NT2/D1 (cell line): ENCODE data around the gene KRT34.

Source experiments
- DNase-seq: peaks from one replicate; pipeline ENCODE4 v3.0.0-alpha.2; 2011; ENCODE audit warnings: low read depth, low spot score
- H3K27me3 ChIP-seq: 2 replicates; pipeline ENCODE4 v1.6.0; 2011; ENCODE audit warnings: mild to moderate bottlenecking; ENCODE audit not compliant: insufficient read length, insufficient read depth
- H3K36me3 ChIP-seq: 2 replicates; pipeline ENCODE4 v1.6.1; 2011; ENCODE audit warnings: mild to moderate bottlenecking, low read length, mixed read lengths; ENCODE audit not compliant: insufficient read depth, insufficient read length
- H3K4me1 ChIP-seq: 2 replicates; pipeline ENCODE4 v1.5.1; 2011; ENCODE audit not compliant: insufficient read depth, insufficient read length
- H3K4me3 ChIP-seq: 2 replicates; pipeline ENCODE4 v1.5.1; 2011; ENCODE audit warnings: low read depth; ENCODE audit not compliant: insufficient read length
- H3K9ac ChIP-seq: 2 replicates; pipeline ENCODE4 v1.6.0; 2011; ENCODE audit warnings: low read depth; ENCODE audit not compliant: insufficient read length
- H3K9me3 ChIP-seq: 2 replicates; pipeline ENCODE4 v1.5.1; 2011; ENCODE audit warnings: mild to moderate bottlenecking, low read length; ENCODE audit not compliant: insufficient read depth
- SUZ12 ChIP-seq: IDR thresholded peaks from 2 replicates; pipeline ENCODE4 v1.6.1; 2011; ENCODE audit not compliant: insufficient read length, insufficient read depth; ENCODE audit errors: extremely low read depth
- YY1 ChIP-seq: IDR thresholded peaks from 2 replicates; pipeline ENCODE4 v1.6.1; 2011; ENCODE audit not compliant: insufficient read length, insufficient read depth
- ZNF274 ChIP-seq: IDR thresholded peaks from 2 replicates; pipeline ENCODE4 v1.6.1; 2011; ENCODE audit warnings: mild to moderate bottlenecking, low read depth, low read length

Gene KRT34

GRCh38 chr17:41415411-41415810 is 33.3 kb upstream of the KRT34 start:
- no peaks in the 10 kb centered on the region for H3K27me3 ChIP-seq
- no peak overlapping the region for H3K9ac ChIP-seq
- TF ChIP-seq YY1, result no peak
- no peak for TF ChIP-seq SUZ12
- no peak for TF ChIP-seq ZNF274
- no peaks in the 10 kb centered on the region; the same call in 1 of the 2 replicates for H3K9me3 ChIP-seq
- no peak for DNase-seq
- H3K4me3 ChIP-seq, result no peak overlapping the region
- H3K4me1 ChIP-seq, result peaks cover 8% of the 10 kb centered on the region
- no peaks in the 10 kb centered on the region for H3K36me3 ChIP-seq

- Histone ChIP-seq H3K27me3 (no peaks in the 10 kb centered on the region), H3K9ac (no peak overlapping the region), H3K4me3 (no peak overlapping the region), H3K9me3 (no peaks in the 10 kb centered on the region; the same call in 1 of the 2 replicates), H3K4me1 (peaks cover 8% of the 10 kb centered on the region), H3K36me3 (no peaks in the 10 kb centered on the region)
- DNase-seq, result no peak
- TF ChIP-seq ZNF274 (no peak), SUZ12 (no peak), YY1 (no peak)
Measured at GRCh38 chr17:41413982-41414381, 31.9 kb upstream of the KRT34 start.

GRCh38 chr17:41413353-41413957 is 31.3 kb upstream of the KRT34 start:
- Histone ChIP-seq H3K9ac (no peak overlapping the region), H3K9me3 (no peaks in the 10 kb centered on the region; the same call in 1 of the 2 replicates), H3K27me3 (no peaks in the 10 kb centered on the region), H3K4me1 (peaks cover 8% of the 10 kb centered on the region), H3K36me3 (no peaks in the 10 kb centered on the region), H3K4me3 (no peak overlapping the region)
- no peak for TF ChIP-seq ZNF274
- TF ChIP-seq YY1, result no peak
- no peak for TF ChIP-seq SUZ12
- peak; percentile 48 for DNase-seq

- no peak overlapping the region for H3K9ac ChIP-seq
- DNase-seq, result no peak
- H3K4me3 ChIP-seq, result no peak overlapping the region
- no peaks in the 10 kb centered on the region for H3K27me3 ChIP-seq
- H3K4me1 ChIP-seq, result peaks cover 8% of the 10 kb centered on the region
- no peaks in the 10 kb centered on the region; the same call in 1 of the 2 replicates for H3K9me3 ChIP-seq
- TF ChIP-seq SUZ12, result no peak
- TF ChIP-seq YY1, result no peak
- TF ChIP-seq ZNF274, result no peak
- H3K36me3 ChIP-seq, result no peaks in the 10 kb centered on the region
Measured at GRCh38 chr17:41411072-41411840, 29.1 kb upstream of the KRT34 start.

GRCh38 chr17:41407226-41407625 is 25.1 kb upstream of the KRT34 start:
- TF ChIP-seq SUZ12 (no peak), ZNF274 (no peak), YY1 (no peak)
- Histone ChIP-seq H3K9ac (no peak overlapping the region), H3K4me1 (no peaks in the 10 kb centered on the region), H3K9me3 (no peaks in the 10 kb centered on the region; the same call in 1 of the 2 replicates), H3K4me3 (no peak overlapping the region), H3K36me3 (no peaks in the 10 kb centered on the region), H3K27me3 (no peaks in the 10 kb centered on the region)
- DNase-seq, result no peak

- Histone ChIP-seq H3K9ac (no peak overlapping the region), H3K27me3 (no peaks in the 10 kb centered on the region), H3K36me3 (no peaks in the 10 kb centered on the region), H3K4me1 (no peaks in the 10 kb centered on the region), H3K9me3 (no peaks in the 10 kb centered on the region), H3K4me3 (no peak overlapping the region)
- DNase-seq, result no peak
- no peak for TF ChIP-seq ZNF274
- TF ChIP-seq YY1, result no peak
- TF ChIP-seq SUZ12, result no peak
Measured at GRCh38 chr17:41406205-41406604, 24.1 kb upstream of the KRT34 start.

- no peaks in the 10 kb centered on the region for H3K36me3 ChIP-seq
- TF ChIP-seq SUZ12 (no peak), ZNF274 (no peak)
- no peaks in the 10 kb centered on the region for H3K27me3 ChIP-seq
- H3K9me3 ChIP-seq, result no peaks in the 10 kb centered on the region
- H3K4me3 ChIP-seq, result no peak overlapping the region
- H3K4me1 ChIP-seq, result no peaks in the 10 kb centered on the region
- no peak overlapping the region for H3K9ac ChIP-seq
- no peak for DNase-seq
Measured at GRCh38 chr17:41404024-41404671, 22.0 kb upstream of the KRT34 start.
